Activated naive CD8-positive, alpha-beta T cell (primary cell): ENCODE measurements around the gene ZSCAN12.
"Not testable (repeated sequence)": the region's sequence is repeated elsewhere in the genome, so short reads cannot be mapped to it uniquely, and the experiment has no call there.

Experiments used
- H3K27ac Mint-ChIP-seq: one replicate; pipeline ENCODE4 v1.8.0; 2021; ENCODE audit warnings: mixed read lengths
- H3K27me3 Mint-ChIP-seq: one replicate; pipeline ENCODE4 v1.8.0; 2021; ENCODE audit warnings: mixed read lengths
- H3K36me3 Mint-ChIP-seq: one replicate; pipeline ENCODE4 v1.8.0; 2021; ENCODE audit warnings: mixed read lengths
- H3K4me1 Mint-ChIP-seq: one replicate; pipeline ENCODE4 v1.8.0; 2021; ENCODE audit warnings: low read depth, mixed read lengths
- H3K4me3 Mint-ChIP-seq: one replicate; pipeline ENCODE4 v1.8.0; 2021; ENCODE audit warnings: mild to moderate bottlenecking, mixed read lengths
- H3K9me3 Mint-ChIP-seq: one replicate; pipeline ENCODE4 v1.8.0; 2021; ENCODE audit warnings: low read depth, mixed read lengths

Gene ZSCAN12

DNA sequence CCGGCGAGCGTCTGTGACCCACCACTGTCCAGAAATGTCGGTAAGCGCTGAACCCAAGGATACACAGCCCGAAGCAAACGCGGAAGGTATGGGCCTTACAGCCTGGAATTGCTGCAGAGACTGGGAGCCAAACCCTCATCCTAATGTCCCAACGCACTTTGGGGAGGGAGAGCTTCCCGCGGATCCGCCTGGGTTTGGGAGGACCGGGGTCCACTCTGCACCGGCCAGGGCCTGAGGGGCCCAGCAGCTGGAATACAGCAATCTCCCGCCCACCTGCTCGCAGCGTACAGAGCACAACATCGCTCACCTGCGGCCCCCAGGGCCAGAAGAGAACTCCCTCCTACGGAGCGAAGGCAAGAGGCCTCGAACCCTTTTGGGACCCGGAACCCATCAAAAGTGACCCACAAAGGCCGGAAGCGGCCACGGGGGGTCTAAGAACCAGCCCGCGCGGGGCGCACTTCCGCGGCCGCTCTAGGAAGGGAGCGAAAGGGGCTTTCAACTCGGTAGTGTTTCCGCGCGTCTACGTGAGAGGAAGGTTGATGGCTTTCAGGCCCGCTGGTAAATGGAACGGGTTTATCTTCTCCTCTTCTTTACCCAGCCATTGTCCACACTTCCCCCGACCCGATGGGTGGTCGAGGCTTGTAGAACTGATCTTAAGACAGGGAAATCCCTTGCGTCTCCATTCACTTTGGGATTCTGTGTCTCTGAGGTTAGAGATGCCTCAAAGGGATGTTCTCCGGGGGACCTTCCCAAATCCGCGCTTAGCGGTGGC, at the start of gene ZSCAN12:
ZSCAN12 (minus strand) TSS at position 398 of the 772 bp plus-strand sequence. CDS start 1,342 bp downstream, outside the sequence.
- peak within 1 kb of the TSS; percentile 93 for H3K27ac Mint-ChIP-seq
- peaks cover 25% of the 10 kb centered on the region for H3K36me3 Mint-ChIP-seq
- H3K9me3 Mint-ChIP-seq, result no peaks in the 10 kb centered on the region
- peak within 1 kb of the TSS; percentile 93 for H3K4me3 Mint-ChIP-seq
- peaks cover 8% of the 10 kb centered on the region for H3K27me3 Mint-ChIP-seq
- peaks cover 44% of the 10 kb centered on the region for H3K4me1 Mint-ChIP-seq

DNA sequence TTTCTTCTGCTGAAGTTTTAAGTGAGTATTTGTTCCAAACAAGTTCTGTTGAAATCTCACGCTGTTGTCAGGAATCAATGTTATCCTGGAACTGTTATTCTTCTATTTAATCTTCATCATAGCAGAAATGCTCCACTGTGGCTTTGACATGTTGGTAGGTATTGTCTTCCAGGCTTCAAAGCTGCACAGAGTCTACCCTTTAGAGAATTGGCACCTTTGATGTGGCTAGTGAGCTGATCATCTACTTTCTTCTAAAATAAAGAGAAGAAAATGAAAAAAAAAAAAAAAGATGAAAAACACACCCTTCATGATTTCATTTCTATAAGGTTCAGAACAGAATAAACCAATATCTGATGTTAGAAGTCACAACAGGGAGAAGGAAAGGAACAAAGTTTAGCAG, 49.5 kb upstream of the ZSCAN12 start:
- peaks cover 31% of the 10 kb centered on the region for H3K4me1 Mint-ChIP-seq
- peak overlapping the region; percentile 28 for H3K27ac Mint-ChIP-seq
- H3K27me3 Mint-ChIP-seq, result peaks cover 7% of the 10 kb centered on the region
- no peaks in the 10 kb centered on the region for H3K36me3 Mint-ChIP-seq
- H3K9me3 Mint-ChIP-seq, result no peaks in the 10 kb centered on the region
- no peak overlapping the region for H3K4me3 Mint-ChIP-seq

DNA sequence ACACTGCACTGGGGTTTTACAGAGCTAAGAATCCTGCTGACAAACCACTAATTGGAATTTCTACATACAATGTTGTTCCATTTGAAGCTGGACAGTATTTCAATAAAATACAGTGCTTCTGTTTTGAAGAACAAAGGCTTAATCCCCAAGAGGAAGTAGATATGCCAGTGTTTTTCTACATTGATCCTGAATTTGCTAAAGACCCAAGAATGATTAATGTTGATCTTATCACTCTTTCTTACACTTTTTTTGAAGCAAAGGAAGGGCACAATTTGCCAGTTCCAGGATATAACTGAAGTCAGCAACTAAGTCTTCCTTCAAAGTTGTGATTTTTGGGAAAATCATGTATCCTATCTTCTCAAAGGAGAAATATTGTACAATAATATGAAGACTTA, 48.0 kb upstream of the ZSCAN12 start:
- H3K27ac Mint-ChIP-seq, H3K9me3 Mint-ChIP-seq, H3K36me3 Mint-ChIP-seq, H3K27me3 Mint-ChIP-seq: not testable (repeated sequence)
- Mint-ChIP-seq H3K4me3 (peak overlapping the region; percentile 91), H3K4me1 (peaks cover 45% of the 10 kb centered on the region)

DNA sequence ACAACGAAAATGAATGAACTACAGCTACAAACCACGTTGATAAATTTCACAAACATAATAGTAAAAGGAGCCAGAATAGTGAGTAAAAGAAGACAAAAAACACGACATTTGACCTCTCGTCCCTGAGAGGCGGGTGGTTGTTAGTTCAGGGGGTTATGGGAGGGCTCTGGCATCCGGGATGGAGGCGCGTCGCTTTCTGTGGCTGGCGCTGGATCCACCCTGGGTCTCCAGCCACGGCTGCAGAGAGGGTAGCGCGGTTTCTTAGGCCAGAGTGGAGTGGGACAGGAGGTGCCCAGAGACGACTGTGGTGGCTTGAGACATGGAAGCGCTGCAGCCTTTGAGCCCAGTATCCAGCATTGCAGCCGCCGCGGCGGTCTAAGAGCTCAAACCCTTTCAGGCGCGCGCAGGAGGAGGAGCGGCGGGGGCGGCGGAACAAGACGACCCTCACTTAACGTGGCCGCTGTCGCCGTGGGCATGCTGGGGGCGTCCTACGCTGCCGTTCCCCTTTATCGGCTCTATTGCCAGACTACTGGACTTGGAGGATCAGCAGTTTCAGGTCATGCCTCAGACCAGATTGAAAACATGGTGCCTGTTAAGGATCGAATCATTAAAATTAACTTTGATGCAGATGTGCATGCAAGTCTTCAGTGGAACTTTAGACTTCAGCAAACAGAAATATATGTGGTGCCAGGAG, 47.4 kb upstream of the ZSCAN12 start:
- H3K4me3 Mint-ChIP-seq, result peak overlapping the region; percentile 91
- H3K36me3 Mint-ChIP-seq, result no peaks in the 10 kb centered on the region
- no peaks in the 10 kb centered on the region for H3K9me3 Mint-ChIP-seq
- H3K4me1 Mint-ChIP-seq, result peaks cover 45% of the 10 kb centered on the region
- H3K27me3 Mint-ChIP-seq, result peaks cover 7% of the 10 kb centered on the region
- peak overlapping the region; percentile 47 for H3K27ac Mint-ChIP-seq

DNA sequence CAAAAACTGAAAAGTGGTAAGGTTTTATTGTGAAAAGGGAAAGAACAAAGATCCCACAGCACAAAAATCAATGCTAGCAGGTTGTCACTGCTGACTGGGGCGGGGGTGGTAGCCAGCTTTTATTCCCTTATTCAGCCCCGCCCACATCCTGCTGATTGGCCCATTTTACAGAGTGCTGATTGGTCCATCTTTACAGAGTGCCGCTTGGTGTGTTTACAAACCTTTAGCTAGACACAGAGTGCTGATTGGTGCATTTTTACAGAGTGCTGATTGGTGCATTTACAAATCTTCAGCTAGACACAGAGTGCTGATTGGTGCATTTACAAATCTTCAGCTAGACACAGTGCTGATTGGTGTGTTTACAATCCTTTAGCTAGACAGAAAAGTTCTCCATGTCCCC, 45.2 kb upstream of the ZSCAN12 start:
- peak overlapping the region; percentile 92 for H3K27ac Mint-ChIP-seq
- H3K9me3 Mint-ChIP-seq, H3K27me3 Mint-ChIP-seq, H3K36me3 Mint-ChIP-seq: not testable (repeated sequence)
- H3K4me3 Mint-ChIP-seq, result peak overlapping the region; percentile 99
- H3K4me1 Mint-ChIP-seq, result peaks cover 45% of the 10 kb centered on the region

DNA sequence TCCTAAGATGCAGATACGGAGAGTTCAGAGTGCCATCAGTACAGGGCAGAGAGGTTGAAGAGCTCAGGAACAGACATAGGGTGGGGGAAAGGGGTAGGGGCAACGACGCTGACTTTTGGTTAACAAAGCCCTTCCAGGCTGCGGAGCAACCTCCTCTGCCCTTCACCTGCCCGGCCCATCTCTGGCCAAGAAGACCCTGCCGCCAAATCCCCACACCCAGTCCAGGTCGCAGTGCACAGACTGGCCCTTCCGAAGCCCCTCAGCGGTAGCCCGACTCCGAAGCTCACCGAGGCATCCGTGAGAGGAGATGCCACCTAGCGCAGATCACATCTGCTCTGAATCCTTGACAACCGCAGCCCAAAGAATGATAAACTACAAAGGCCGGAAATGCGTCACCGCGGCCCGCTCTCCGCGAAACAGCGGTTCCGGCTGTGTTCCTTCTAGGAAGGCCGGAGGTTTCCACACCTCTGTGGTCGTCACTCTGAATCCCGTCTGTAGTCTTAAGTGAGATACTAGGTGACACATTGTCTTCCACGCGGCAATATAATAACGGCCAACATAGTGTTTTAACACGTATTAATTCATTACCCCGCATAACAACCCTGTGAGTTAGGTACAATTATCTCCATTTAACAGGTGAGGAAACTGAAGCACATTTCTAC, 43.7 kb upstream of the ZSCAN12 start, which contains the start of gene ZSCAN23:
ZSCAN23 (minus strand) TSS at position 380 of the 662 bp plus-strand sequence. CDS start 7,225 bp downstream, outside the sequence.
- peak within 1 kb of the TSS; percentile 92 for H3K27ac Mint-ChIP-seq
- peaks cover 2% of the 10 kb centered on the region for H3K36me3 Mint-ChIP-seq
- peaks cover 35% of the 10 kb centered on the region for H3K4me1 Mint-ChIP-seq
- no peaks in the 10 kb centered on the region for H3K9me3 Mint-ChIP-seq
- H3K27me3 Mint-ChIP-seq, result peaks cover 7% of the 10 kb centered on the region
- H3K4me3 Mint-ChIP-seq, result peak within 1 kb of the TSS; percentile 99

DNA sequence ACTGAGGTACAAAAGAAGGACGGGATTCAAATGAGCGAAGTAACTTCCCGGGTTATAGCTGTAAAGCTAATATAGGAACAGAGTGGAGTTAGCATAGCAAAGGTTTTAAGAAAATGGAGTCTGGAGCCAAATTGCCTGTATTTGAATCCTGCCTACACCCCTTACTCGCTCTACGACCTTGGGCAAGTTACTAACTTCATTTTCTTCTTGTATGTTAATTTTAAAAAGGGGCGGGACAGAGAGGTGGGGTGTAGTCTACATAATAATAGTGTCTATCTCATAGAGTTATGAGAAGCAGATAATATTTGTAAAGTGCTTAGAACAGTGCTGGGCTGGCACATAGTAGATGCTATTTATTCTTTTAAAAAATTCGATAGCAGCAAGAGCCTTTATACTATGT, 43.0 kb upstream of the ZSCAN12 start:
- H3K4me1 Mint-ChIP-seq, result peaks cover 32% of the 10 kb centered on the region

DNA sequence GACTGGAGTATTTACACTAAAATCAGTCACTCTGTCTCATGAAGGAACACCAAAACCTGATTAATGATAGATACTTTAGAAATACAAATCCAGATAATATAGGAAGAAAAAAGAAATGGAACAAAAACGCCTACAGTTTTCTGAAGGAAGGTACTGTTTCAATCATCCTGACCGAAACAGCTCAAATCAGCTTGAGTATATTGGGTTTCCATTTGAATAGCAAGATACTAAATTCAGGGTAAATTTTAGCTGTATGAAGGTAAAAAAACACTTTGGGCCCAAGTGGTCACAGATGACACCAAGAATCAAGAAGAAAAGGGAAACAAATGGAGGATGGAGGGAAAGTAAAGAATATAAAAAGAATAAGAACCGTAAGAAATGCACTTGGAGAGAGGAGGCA, 36.9 kb upstream of the ZSCAN12 start:
- H3K27me3 Mint-ChIP-seq, result no peaks in the 10 kb centered on the region
- no peaks in the 10 kb centered on the region for H3K9me3 Mint-ChIP-seq
- peaks cover 8% of the 10 kb centered on the region for H3K36me3 Mint-ChIP-seq

More for the DNA sequence above, 43.0 kb upstream of the ZSCAN12 start:
- Mint-ChIP-seq H3K9me3 (no peaks in the 10 kb centered on the region), H3K27ac (peak overlapping the region; percentile 92), H3K27me3 (peaks cover 7% of the 10 kb centered on the region), H3K36me3 (peaks cover 2% of the 10 kb centered on the region), H3K4me3 (peak overlapping the region; percentile 99)

DNA sequence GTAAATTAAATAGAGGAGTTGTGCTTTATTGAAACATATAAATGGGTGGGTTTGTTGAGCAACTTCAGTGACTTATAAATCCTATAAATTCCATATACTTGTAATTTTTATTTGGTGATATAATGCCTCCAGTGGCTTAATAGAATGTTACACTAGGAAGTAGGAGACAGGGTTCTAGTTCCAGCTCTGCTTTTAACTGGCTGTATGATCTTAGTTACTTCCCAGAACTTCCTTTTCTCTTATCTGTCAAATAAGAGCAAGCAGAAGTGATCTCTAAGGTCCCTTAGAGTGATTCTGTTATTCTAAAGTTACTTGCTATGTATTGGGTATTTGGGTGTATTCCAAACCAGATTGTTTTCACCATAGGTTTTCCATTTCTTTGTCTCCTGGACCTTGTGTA, 33.6 kb upstream of the ZSCAN12 start:
- no peaks in the 10 kb centered on the region for H3K4me1 Mint-ChIP-seq
- no peaks in the 10 kb centered on the region for H3K27me3 Mint-ChIP-seq
- H3K36me3 Mint-ChIP-seq, result peaks cover 7% of the 10 kb centered on the region
- H3K4me3 Mint-ChIP-seq, result no peak overlapping the region
- no peak overlapping the region for H3K27ac Mint-ChIP-seq
- H3K9me3 Mint-ChIP-seq, result no peaks in the 10 kb centered on the region

More for the DNA sequence above, 36.9 kb upstream of the ZSCAN12 start:
- Mint-ChIP-seq H3K27ac (no peak overlapping the region), H3K4me3 (no peak overlapping the region), H3K4me1 (no peaks in the 10 kb centered on the region)

DNA sequence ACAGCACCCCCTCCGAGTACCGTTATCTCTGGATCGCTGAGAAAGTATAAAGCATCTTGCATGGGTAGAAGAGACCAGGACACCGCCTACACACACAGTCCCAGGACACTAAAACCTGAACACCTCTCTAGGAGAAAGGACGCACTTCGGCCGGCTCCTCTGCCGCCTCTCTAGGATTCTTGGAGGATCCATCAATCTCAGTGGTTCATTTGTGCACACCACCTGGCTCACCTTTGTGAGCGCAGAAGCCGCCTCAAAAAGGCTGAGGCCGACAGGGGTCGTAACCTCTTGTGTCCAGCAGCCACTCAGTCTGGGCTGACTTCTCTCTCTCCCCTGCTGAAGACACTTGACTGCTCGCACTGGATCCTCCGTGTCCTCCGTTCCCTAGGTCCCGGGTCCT, 30.2 kb upstream of the ZSCAN12 start:
- H3K36me3 Mint-ChIP-seq, result peaks cover 3% of the 10 kb centered on the region
- peaks cover 3% of the 10 kb centered on the region for H3K9me3 Mint-ChIP-seq
- no peak overlapping the region for H3K4me3 Mint-ChIP-seq
- H3K4me1 Mint-ChIP-seq, result peaks cover 13% of the 10 kb centered on the region
- no peaks in the 10 kb centered on the region for H3K27me3 Mint-ChIP-seq
- no peak overlapping the region for H3K27ac Mint-ChIP-seq

DNA sequence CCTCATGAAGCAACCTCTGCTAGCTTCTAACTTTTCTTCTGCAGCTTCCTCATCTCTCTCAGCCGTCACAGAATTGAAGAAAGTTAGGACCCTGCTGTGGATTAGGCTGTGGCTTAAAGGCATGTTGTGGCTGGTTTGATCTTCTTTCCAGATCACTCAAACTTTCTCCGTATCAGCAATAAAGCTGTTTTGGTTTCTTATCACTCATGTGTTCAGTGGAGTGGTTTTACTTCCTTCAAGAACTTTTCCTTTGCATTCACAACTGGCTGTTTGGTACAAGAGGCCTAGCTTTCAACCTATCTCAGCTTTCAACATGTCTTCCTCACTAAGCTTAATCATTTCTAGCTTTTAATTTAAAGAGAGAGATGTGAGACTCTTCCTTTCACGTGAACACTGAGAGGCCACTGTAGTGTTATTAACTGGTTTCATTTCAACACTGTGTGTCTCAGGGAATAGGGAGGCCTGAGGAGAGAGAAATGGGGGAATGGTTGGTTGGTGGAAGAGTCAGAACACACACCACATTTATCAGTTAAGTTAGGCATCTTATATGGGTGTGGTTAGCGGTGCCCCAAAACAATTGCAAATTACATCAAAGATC, 26.5 kb upstream of the ZSCAN12 start:
- H3K36me3 Mint-ChIP-seq, result peaks cover 11% of the 10 kb centered on the region
- peaks cover 8% of the 10 kb centered on the region for H3K9me3 Mint-ChIP-seq
- peaks cover 16% of the 10 kb centered on the region for H3K4me1 Mint-ChIP-seq
- H3K27ac Mint-ChIP-seq, result peak overlapping the region; percentile 72
- no peaks in the 10 kb centered on the region for H3K27me3 Mint-ChIP-seq
- H3K4me3 Mint-ChIP-seq, result peak overlapping the region; percentile 30

DNA sequence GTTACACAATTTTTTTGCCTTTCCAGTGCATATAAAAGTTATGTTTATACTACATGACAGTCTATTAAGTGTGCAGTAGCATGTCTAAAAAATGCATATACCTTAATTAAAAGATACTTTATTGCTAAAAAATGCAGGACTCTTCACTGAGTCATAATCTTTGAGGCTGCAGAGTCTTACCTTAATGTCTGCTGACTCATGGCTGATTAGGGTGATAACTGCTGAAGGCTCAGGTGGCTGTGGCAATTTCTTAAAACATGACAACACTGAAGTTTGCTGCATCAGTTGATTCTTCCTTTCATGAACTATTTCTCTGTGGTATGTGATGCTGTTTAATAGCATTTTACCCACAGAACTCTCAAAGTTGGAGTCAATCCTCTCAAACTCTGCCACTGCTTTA, 24.6 kb upstream of the ZSCAN12 start:
- Mint-ChIP-seq H3K36me3 (peaks cover 18% of the 10 kb centered on the region), H3K27me3 (peaks cover 2% of the 10 kb centered on the region), H3K27ac (no peak overlapping the region), H3K9me3 (peaks cover 8% of the 10 kb centered on the region), H3K4me1 (peaks cover 16% of the 10 kb centered on the region), H3K4me3 (no peak overlapping the region)

DNA sequence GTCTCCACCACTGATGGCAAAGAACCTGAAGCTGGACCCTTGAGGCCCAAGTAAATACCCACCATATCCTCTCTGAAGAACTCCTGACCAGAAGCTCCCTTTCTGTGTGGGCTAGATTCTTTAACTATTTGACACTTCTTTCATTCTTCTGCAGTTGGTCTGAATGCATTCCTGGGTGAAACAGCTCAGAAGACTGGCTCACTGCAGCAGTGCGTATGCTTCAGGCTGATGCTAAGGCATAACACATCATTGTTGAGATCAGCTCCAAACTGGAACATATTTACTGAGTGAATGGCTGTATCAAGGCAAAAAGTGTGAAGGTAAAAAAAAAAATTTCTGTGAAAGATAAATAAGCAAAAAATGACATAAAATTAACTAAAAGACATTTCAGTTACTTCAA, 24.0 kb upstream of the ZSCAN12 start:
- Mint-ChIP-seq H3K4me1 (peaks cover 16% of the 10 kb centered on the region), H3K27me3 (peaks cover 2% of the 10 kb centered on the region), H3K27ac (no peak overlapping the region), H3K36me3 (peaks cover 18% of the 10 kb centered on the region), H3K4me3 (no peak overlapping the region), H3K9me3 (peaks cover 8% of the 10 kb centered on the region)

DNA sequence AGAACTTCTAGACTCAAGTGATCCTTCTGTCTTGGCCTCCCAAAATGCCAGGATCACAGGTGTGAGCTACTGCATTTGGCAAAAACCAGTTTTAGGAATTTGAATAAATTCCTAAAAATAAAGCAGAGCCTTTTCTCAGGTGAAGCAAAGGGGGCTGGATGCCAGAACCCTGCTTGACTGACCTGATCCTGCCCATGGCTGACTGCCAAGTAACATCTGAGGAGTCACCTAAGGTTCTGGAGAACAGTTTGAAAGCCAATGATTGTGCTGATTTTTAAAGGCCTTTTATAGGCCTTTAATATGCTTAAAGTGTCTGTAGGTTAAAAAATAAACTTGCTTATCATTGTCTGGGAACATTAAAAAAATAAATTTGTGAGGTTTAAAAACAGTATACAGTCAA, 14.1 kb upstream of the ZSCAN12 start:
- Mint-ChIP-seq H3K36me3 (no peaks in the 10 kb centered on the region), H3K27ac (no peak overlapping the region), H3K4me3 (no peak overlapping the region), H3K4me1 (no peaks in the 10 kb centered on the region), H3K27me3 (peaks cover 20% of the 10 kb centered on the region), H3K9me3 (no peaks in the 10 kb centered on the region)

DNA sequence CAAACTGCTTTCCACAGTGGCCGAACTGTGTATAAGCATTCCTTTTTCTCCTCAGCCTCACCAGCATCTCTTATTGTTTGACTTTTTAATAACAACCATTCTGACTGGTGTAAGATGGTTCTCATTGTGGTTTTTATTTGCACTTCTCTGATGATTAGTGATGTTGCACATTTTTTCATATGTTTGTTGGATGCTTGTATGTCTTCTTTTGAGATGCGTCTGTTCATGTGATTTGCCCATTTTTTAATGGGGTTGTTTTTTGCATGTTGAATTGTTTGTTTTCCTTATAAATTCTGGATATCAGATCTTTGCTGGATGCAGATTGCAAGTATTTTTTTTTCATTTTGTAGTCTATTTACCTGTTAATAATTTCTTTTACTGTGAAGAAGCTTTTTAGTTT, 11.2 kb upstream of the ZSCAN12 start:
- H3K27ac Mint-ChIP-seq, result no peak overlapping the region
- H3K9me3 Mint-ChIP-seq, result no peaks in the 10 kb centered on the region
- H3K4me1 Mint-ChIP-seq, result no peaks in the 10 kb centered on the region
- H3K27me3 Mint-ChIP-seq, result peaks cover 27% of the 10 kb centered on the region
- H3K36me3 Mint-ChIP-seq, result no peaks in the 10 kb centered on the region
- no peak overlapping the region for H3K4me3 Mint-ChIP-seq
